HUES64 (cell line): ENCODE measurements around the gene CTDNEP1.
A peak's percentile ranks its signal among the peaks of the same experiment; 100 is the strongest.

Experiments used
- H3K27ac ChIP-seq: 2 replicates; pipeline ENCODE4 v1.7.0; 2013; ENCODE audit warnings: low read depth, low read length, inconsistent platforms
- H3K27me3 ChIP-seq: 2 replicates; pipeline ENCODE4 v1.6.1; 2013; ENCODE audit warnings: mild to moderate bottlenecking, low read length; ENCODE audit not compliant: insufficient read depth
- H3K36me3 ChIP-seq: 2 replicates; pipeline ENCODE4 v1.6.1; 2013; ENCODE audit warnings: mild to moderate bottlenecking, low read length; ENCODE audit not compliant: insufficient read depth
- H3K4me1 ChIP-seq: 2 replicates; pipeline ENCODE4 v1.6.1; 2013; ENCODE audit warnings: mild to moderate bottlenecking, low read length, moderate library complexity; ENCODE audit not compliant: insufficient read depth
- H3K4me3 ChIP-seq: 2 replicates; pipeline ENCODE4 v1.5.1; 2013; ENCODE audit warnings: mild to moderate bottlenecking, low read length, moderate library complexity
- H3K9ac ChIP-seq: 2 replicates; pipeline ENCODE4 v1.6.1; 2013; ENCODE audit warnings: mild to moderate bottlenecking, low read depth, low read length
- H3K9me3 ChIP-seq: 2 replicates; pipeline ENCODE4 v1.6.1; 2013; ENCODE audit warnings: low read depth, low read length; ENCODE audit not compliant: insufficient read depth
- WGBS: fragments of 150-250, 120-280 bp; methylation state at CpG from one replicate; pipeline ENCODE4 v1.1.7; 2013; ENCODE audit warnings: missing lambda C conversion rate; 5-methylcytosine and 5-hydroxymethylcytosine counted together

CTDNEP1 gene

DNA sequence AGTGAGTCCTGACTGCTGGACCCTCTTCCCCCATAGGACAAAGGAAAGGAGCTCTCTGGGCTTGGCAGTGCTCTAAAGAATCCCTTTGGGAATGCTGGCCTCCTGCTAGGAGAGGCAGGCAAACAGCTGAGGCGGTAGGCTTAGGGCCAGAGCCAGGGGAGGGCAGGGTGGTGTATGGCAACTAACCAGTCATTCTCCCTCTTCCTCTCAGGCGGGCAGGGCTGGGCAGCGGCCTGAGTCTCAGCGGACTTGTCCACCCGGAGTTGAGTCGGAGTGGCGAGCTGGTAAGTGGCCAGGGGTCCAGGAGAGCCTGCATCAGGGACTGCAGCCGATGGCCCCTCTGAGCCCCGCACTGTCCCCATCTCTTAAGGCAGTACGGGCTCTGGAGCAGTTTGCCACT is 27.4 kb downstream of the CTDNEP1 start:
- Histone ChIP-seq H3K4me1 (peaks cover 11% of the 10 kb centered on the region; the same call in 1 of the 2 replicates), H3K36me3 (peaks cover 80% of the 10 kb centered on the region), H3K27ac (peak overlapping the region; percentile 39; the same call in 1 of the 2 replicates), H3K4me3 (no peak overlapping the region), H3K9me3 (no peaks in the 10 kb centered on the region), H3K9ac (no peak overlapping the region), H3K27me3 (no peaks in the 10 kb centered on the region)
- 92% methylated on average over 10 of the region's 10 CpGs for WGBS

- Histone ChIP-seq H3K9ac (no peak overlapping the region), H3K36me3 (peaks cover 72% of the 10 kb centered on the region)
Measured at GRCh38 chr17:7223375-7223774, 28.2 kb downstream of the CTDNEP1 start.

GRCh38 chr17:7222972-7223292 is 28.6 kb downstream of the CTDNEP1 start:
- Histone ChIP-seq H3K27ac (no peak overlapping the region), H3K4me3 (no peak overlapping the region), H3K36me3 (peaks cover 68% of the 10 kb centered on the region), H3K4me1 (peaks cover 18% of the 10 kb centered on the region; the same call in 1 of the 2 replicates), H3K27me3 (no peaks in the 10 kb centered on the region), H3K9ac (no peak overlapping the region), H3K9me3 (no peaks in the 10 kb centered on the region)
- WGBS: 93% methylated on average over 7 of the region's 7 CpGs

More at GRCh38 chr17:7223375-7223774, 28.2 kb downstream of the CTDNEP1 start:
- 95% methylated on average over 4 of the region's 4 CpGs for WGBS
- Histone ChIP-seq H3K9me3 (no peaks in the 10 kb centered on the region), H3K4me3 (no peak overlapping the region), H3K27ac (no peak overlapping the region), H3K27me3 (no peaks in the 10 kb centered on the region), H3K4me1 (peaks cover 13% of the 10 kb centered on the region; the same call in 1 of the 2 replicates)

- Histone ChIP-seq H3K27me3 (no peaks in the 10 kb centered on the region), H3K4me1 (peaks cover 21% of the 10 kb centered on the region; the same call in 1 of the 2 replicates), H3K27ac (no peak overlapping the region), H3K36me3 (peaks cover 62% of the 10 kb centered on the region), H3K4me3 (no peak overlapping the region), H3K9ac (no peak overlapping the region), H3K9me3 (no peaks in the 10 kb centered on the region)
- 94% methylated on average over 15 of the region's 15 CpGs for WGBS
Measured at GRCh38 chr17:7222093-7222971, 29.2 kb downstream of the CTDNEP1 start.

- Histone ChIP-seq H3K27me3 (no peaks in the 10 kb centered on the region), H3K9me3 (no peaks in the 10 kb centered on the region), H3K4me1 (peaks cover 21% of the 10 kb centered on the region; the same call in 1 of the 2 replicates), H3K4me3 (peak overlapping the region; percentile 81; the same call in 1 of the 2 replicates), H3K36me3 (peaks cover 54% of the 10 kb centered on the region), H3K27ac (peak overlapping the region; percentile 5; the same call in 1 of the 2 replicates), H3K9ac (no peak overlapping the region)
- WGBS: 97% methylated on average over 10 of the region's 10 CpGs
Measured at GRCh38 chr17:7221278-7222092, 30.0 kb downstream of the CTDNEP1 start.

GRCh38 chr17:7220593-7221277 is 30.8 kb downstream of the CTDNEP1 start:
- peak overlapping the region; percentile 78 for H3K27ac ChIP-seq
- peaks cover 46% of the 10 kb centered on the region for H3K36me3 ChIP-seq
- H3K4me3 ChIP-seq: peak overlapping the region; percentile 81
- H3K9me3 ChIP-seq: no peaks in the 10 kb centered on the region
- peak overlapping the region; percentile 90 for H3K9ac ChIP-seq
- no peaks in the 10 kb centered on the region for H3K27me3 ChIP-seq
- peaks cover 21% of the 10 kb centered on the region; the same call in 1 of the 2 replicates for H3K4me1 ChIP-seq
- 50% methylated on average over 11 of the region's 11 CpGs for WGBS

- Histone ChIP-seq H3K9ac (peak within 1 kb of the TSS; percentile 90), H3K4me1 (peaks cover 21% of the 10 kb centered on the region; the same call in 1 of the 2 replicates), H3K27me3 (no peaks in the 10 kb centered on the region), H3K9me3 (no peaks in the 10 kb centered on the region), H3K27ac (peak within 1 kb of the TSS; percentile 78), H3K4me3 (peak within 1 kb of the TSS; percentile 81), H3K36me3 (peaks cover 39% of the 10 kb centered on the region)
- WGBS: under 1% methylated on average over 63 of the region's 63 CpGs
Measured at GRCh38 chr17:7219812-7220592, 31.5 kb downstream of the CTDNEP1 start, which contains the start of the genes ACADVL and DLG4. ACADVL (plus strand) TSS chr17:7219938; CDS start chr17:7219985, 47 bp downstream. DLG4 (minus strand) TSS chr17:7219836.

- 26% methylated on average over 12 of the region's 12 CpGs for WGBS
- peaks cover 33% of the 10 kb centered on the region for H3K36me3 ChIP-seq
- H3K27ac ChIP-seq: no peak overlapping the region
- no peaks in the 10 kb centered on the region for H3K9me3 ChIP-seq
- peaks cover 21% of the 10 kb centered on the region; the same call in 1 of the 2 replicates for H3K4me1 ChIP-seq
- no peaks in the 10 kb centered on the region for H3K27me3 ChIP-seq
- peak overlapping the region; percentile 81 for H3K4me3 ChIP-seq
- H3K9ac ChIP-seq: peak overlapping the region; percentile 90; the same call in 1 of the 2 replicates
Measured at GRCh38 chr17:7219229-7219811, 32.2 kb downstream of the CTDNEP1 start.

DNA sequence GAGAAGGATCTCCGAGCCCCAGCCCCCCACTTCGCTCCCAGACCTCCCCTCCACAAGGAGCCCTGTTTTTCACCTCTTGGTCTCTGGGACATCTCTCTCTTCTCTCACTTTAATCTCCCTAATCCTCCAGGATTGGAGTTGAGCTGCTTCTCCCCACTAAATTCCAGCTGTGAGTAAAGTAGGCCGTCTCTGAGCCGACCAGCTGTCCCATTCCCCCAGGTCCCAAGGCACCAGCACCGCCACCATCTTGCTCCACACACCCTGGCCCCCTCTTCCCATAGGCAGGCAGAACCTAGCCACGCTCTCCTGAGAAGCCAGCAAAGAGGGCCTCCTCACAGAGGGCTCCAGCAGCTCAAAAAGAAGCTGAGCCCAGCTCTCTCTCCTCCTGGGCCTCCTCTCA is 32.8 kb downstream of the CTDNEP1 start:
- Histone ChIP-seq H3K27ac (no peak overlapping the region), H3K27me3 (no peaks in the 10 kb centered on the region), H3K36me3 (peaks cover 28% of the 10 kb centered on the region), H3K9me3 (no peaks in the 10 kb centered on the region), H3K4me1 (peaks cover 21% of the 10 kb centered on the region; the same call in 1 of the 2 replicates), H3K4me3 (no peak overlapping the region), H3K9ac (no peak overlapping the region)
- 71% methylated on average over 6 of the region's 6 CpGs for WGBS
